ENCODE data around the gene PTX4. TPM values are rescaled to one million over a fixed set of nuclear protein-coding genes. Genes with fewer than 3 reads are reported as not detected.

Gene PTX4
- total RNA-seq, 1 donor from 2014 or later, result not detected

- Histone ChIP-seq H3K9me3 (replicated peaks) (no peaks in the 10 kb centered on the region), H3K4me3 (peak overlapping the region; percentile 83), H3K27ac (replicated peaks) (peak overlapping the region; percentile 98), H3K27me3 (ENCODE audit: low read depth) (no peaks in the 10 kb centered on the region), H3K4me1 (peaks cover 90% of the 10 kb centered on the region), H3K36me3 (peaks cover 6% of the 10 kb centered on the region)
- TF ChIP-seq CTCF (IDR thresholded peaks at IDR 0.05; ENCODE audit: borderline replicate concordance), result no peak
- intact Hi-C loops (cut with micrococcal nuclease), result no loop called here
- DNase-seq, result peak; percentile 80
Observed at GRCh38 chr16:1530883-1531637, 42.3 kb upstream of the PTX4 start.

- peak overlapping the region; percentile 83 for H3K4me3 ChIP-seq
- peaks cover 83% of the 10 kb centered on the region for H3K4me1 ChIP-seq
- no peaks in the 10 kb centered on the region for H3K36me3 ChIP-seq
- no peak for TF ChIP-seq CTCF (IDR thresholded peaks at IDR 0.05; ENCODE audit: borderline replicate concordance)
- H3K27ac ChIP-seq (replicated peaks), result peak overlapping the region; percentile 98
- no peaks in the 10 kb centered on the region for H3K9me3 ChIP-seq (replicated peaks)
- H3K27me3 ChIP-seq (ENCODE audit: low read depth), result no peaks in the 10 kb centered on the region
- intact Hi-C loops (cut with micrococcal nuclease), result no loop called here
- DNase-seq, result no peak
Observed at GRCh38 chr16:1530349-1530882, 41.7 kb upstream of the PTX4 start.

GRCh38 chr16:1528921-1529537, 40.3 kb upstream of the PTX4 start:
- intact Hi-C loops (cut with micrococcal nuclease), result no loop called here
- TF ChIP-seq CTCF (IDR thresholded peaks at IDR 0.05; ENCODE audit: borderline replicate concordance), result no peak
- Histone ChIP-seq H3K27me3 (ENCODE audit: low read depth) (no peaks in the 10 kb centered on the region), H3K36me3 (no peaks in the 10 kb centered on the region), H3K9me3 (replicated peaks) (no peaks in the 10 kb centered on the region), H3K4me1 (peaks cover 71% of the 10 kb centered on the region), H3K27ac (replicated peaks) (peak overlapping the region; percentile 98), H3K4me3 (no peak overlapping the region)
- DNase-seq, result no peak

GRCh38 chr16:1527836-1528811, 39.4 kb upstream of the PTX4 start:
- intact Hi-C loops (cut with micrococcal nuclease), result no loop called here
- H3K4me3 ChIP-seq, result no peak overlapping the region
- no peaks in the 10 kb centered on the region for H3K27me3 ChIP-seq (ENCODE audit: low read depth)
- TF ChIP-seq CTCF (IDR thresholded peaks at IDR 0.05; ENCODE audit: borderline replicate concordance), result no peak
- peaks cover 5% of the 10 kb centered on the region for H3K36me3 ChIP-seq
- no peaks in the 10 kb centered on the region for H3K9me3 ChIP-seq (replicated peaks)
- peak overlapping the region; percentile 98 for H3K27ac ChIP-seq (replicated peaks)
- H3K4me1 ChIP-seq, result peaks cover 65% of the 10 kb centered on the region
- peak; percentile 80 for DNase-seq

All from left ventricle myocardium inferior (tissue), 1 donor.